Measurements from ENCODE around the gene ATG10.

DNA sequence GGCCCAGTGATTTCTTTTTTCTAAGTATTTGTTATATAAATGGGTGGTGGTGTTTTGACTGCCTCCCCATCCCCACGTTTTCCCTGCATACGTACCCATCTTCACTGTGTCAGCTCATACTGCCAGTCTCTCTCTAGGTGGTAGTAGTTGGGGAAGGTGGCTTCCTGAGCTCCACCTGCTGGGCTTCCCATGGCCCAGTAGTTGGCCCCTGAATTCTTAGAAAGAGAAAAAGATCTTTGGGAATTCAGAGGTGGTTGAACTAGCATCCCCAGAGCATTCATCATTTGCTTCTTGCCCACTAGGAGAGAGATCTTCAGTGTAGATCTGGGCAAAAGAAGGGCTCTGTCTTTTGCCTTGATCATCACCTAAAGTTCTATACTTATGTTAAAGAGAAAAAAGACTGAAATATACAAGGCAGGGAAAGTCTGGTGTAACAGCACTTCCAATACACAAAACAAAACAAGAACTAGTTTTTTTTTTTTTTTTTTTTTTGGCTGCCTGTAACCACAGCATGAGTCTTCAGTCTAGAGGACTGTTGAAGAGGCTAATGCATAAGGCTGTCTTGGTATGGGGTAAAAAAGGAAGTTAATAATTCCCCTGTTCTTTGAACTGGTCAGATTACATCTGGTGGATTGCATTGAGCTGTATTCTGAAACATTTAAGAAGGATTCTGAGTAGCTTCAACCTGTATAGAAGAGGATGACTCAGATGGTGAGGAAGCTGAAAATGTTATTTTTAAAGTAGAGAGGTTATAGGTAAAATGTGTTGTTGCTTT lies 128.7 kb downstream of the ATG10 start:
- no peak for TF ChIP-seq POLR2A (IDR thresholded peaks at IDR 0.05)
- TF ChIP-seq, protein P1, sequence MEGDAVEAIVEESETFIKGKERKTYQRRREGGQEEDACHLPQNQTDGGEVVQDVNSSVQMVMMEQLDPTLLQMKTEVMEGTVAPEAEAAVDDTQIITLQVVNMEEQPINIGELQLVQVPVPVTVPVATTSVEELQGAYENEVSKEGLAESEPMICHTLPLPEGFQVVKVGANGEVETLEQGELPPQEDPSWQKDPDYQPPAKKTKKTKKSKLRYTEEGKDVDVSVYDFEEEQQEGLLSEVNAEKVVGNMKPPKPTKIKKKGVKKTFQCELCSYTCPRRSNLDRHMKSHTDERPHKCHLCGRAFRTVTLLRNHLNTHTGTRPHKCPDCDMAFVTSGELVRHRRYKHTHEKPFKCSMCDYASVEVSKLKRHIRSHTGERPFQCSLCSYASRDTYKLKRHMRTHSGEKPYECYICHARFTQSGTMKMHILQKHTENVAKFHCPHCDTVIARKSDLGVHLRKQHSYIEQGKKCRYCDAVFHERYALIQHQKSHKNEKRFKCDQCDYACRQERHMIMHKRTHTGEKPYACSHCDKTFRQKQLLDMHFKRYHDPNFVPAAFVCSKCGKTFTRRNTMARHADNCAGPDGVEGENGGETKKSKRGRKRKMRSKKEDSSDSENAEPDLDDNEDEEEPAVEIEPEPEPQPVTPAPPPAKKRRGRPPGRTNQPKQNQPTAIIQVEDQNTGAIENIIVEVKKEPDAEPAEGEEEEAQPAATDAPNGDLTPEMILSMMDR (IDR thresholded peaks at IDR 0.05), result no peak
- no peak for TF ChIP-seq POLR2AphosphoS5 (IDR thresholded peaks at IDR 0.05)
- no peak for TF ChIP-seq EP300 (IDR thresholded peaks at IDR 0.05; ENCODE audit: low read depth)

Measured in transverse colon (tissue), 4 donors.